GM06990 (cell line): Measurements from ENCODE around the gene ZNF746.

Experiments used
- DNase-seq: peaks from one replicate; pipeline ENCODE4 v3.0.0-alpha.2; 2011; ENCODE audit not compliant: insufficient read length; ENCODE audit errors: extremely low read depth
- H3K27me3 ChIP-seq: replicated peaks from 2 replicates; pipeline ENCODE4 v1.6.0; 2011; ENCODE audit warnings: low read length; ENCODE audit not compliant: control insufficient read depth, insufficient read depth
- H3K36me3 ChIP-seq: 2 replicates; pipeline ENCODE4 v1.5.1; 2011; ENCODE audit warnings: low read length; ENCODE audit not compliant: control insufficient read depth, insufficient read depth
- H3K4me3 ChIP-seq: replicated peaks from 2 replicates; pipeline ENCODE4 v1.5.1; 2011; ENCODE audit warnings: low read depth, mild to moderate bottlenecking, control low read depth, low read length
- TF ChIP-seq, protein P1 (sequence below): IDR thresholded peaks from 2 replicates; pipeline ENCODE4 v1.5.1; 2011; ENCODE audit warnings: low read length, control low read depth, mild to moderate bottlenecking, inconsistent platforms; ENCODE audit not compliant: insufficient read depth, poor library complexity, severe bottlenecking

The ZNF746 gene

GRCh38 chr7:149529136-149529718 is 31.6 kb upstream of the ZNF746 start:
- Histone ChIP-seq H3K4me3 (no peak overlapping the region), H3K27me3 (no peaks in the 10 kb centered on the region), H3K36me3 (no peaks in the 10 kb centered on the region)
- no peak for DNase-seq
- TF ChIP-seq, protein P1, sequence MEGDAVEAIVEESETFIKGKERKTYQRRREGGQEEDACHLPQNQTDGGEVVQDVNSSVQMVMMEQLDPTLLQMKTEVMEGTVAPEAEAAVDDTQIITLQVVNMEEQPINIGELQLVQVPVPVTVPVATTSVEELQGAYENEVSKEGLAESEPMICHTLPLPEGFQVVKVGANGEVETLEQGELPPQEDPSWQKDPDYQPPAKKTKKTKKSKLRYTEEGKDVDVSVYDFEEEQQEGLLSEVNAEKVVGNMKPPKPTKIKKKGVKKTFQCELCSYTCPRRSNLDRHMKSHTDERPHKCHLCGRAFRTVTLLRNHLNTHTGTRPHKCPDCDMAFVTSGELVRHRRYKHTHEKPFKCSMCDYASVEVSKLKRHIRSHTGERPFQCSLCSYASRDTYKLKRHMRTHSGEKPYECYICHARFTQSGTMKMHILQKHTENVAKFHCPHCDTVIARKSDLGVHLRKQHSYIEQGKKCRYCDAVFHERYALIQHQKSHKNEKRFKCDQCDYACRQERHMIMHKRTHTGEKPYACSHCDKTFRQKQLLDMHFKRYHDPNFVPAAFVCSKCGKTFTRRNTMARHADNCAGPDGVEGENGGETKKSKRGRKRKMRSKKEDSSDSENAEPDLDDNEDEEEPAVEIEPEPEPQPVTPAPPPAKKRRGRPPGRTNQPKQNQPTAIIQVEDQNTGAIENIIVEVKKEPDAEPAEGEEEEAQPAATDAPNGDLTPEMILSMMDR: no peak

GRCh38 chr7:149527414-149527813 is 29.8 kb upstream of the ZNF746 start:
- Histone ChIP-seq H3K36me3 (no peaks in the 10 kb centered on the region), H3K27me3 (no peaks in the 10 kb centered on the region), H3K4me3 (no peak overlapping the region)
- TF ChIP-seq, protein P1: no peak
- DNase-seq: no peak

DNA sequence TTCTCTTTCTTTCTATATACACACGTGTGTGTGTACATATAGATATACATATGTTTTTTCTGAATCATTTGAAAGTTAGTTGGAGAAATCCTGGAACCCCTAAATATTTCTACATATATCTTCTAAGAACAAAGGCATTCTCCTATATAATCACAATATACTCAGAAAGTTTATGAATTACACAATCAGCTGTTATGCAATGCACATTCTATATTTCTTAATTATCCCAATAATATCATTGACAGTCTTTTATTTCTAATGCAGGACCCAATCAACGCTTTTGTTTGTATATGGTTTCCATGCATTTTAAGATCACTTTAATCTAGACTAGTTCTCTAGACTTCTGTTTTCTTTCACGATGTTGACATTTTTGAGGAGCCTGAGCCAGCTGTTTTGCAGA is 27.7 kb upstream of the ZNF746 start:
- no peaks in the 10 kb centered on the region for H3K36me3 ChIP-seq
- DNase-seq: no peak
- no peaks in the 10 kb centered on the region for H3K27me3 ChIP-seq
- H3K4me3 ChIP-seq: no peak overlapping the region
- TF ChIP-seq, protein P1: no peak

GRCh38 chr7:149524394-149524793 is 26.8 kb upstream of the ZNF746 start:
- Histone ChIP-seq H3K36me3 (no peaks in the 10 kb centered on the region), H3K27me3 (no peaks in the 10 kb centered on the region), H3K4me3 (no peak overlapping the region)
- no peak for DNase-seq
- TF ChIP-seq, protein P1: no peak

- Histone ChIP-seq H3K27me3 (no peaks in the 10 kb centered on the region), H3K36me3 (no peaks in the 10 kb centered on the region), H3K4me3 (no peak overlapping the region)
- DNase-seq: no peak
- TF ChIP-seq, protein P1: no peak
Observed at GRCh38 chr7:149510248-149510647, 12.6 kb upstream of the ZNF746 start.

DNA sequence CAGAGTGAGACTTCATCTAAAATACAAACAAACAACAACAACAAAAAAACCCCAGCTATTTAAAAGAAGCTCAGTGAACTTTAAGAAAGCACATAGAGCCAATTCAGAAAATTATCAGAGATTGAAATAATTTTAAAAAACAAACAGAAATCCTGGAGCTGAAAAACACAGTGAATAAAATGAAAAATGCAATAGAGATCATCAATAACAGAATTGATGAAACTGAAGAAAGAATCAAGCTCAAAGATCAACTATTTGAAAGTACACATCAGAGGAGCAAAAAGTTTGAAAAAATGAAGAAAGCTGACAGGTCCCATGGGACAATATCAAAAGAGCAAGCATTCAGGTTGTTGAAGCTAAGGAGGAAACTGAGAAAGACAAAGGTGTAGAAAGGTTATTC is 12.2 kb upstream of the ZNF746 start:
- H3K27me3 ChIP-seq: no peaks in the 10 kb centered on the region
- TF ChIP-seq, protein P1: no peak
- no peak overlapping the region for H3K4me3 ChIP-seq
- no peaks in the 10 kb centered on the region for H3K36me3 ChIP-seq
- DNase-seq: no peak
